ENCODE measurements around the gene VANGL2.

VANGL2 gene

GRCh38 chr1:160406131-160406968 lies 6.0 kb downstream of the VANGL2 start:
- DNase-seq = no peak

DNA sequence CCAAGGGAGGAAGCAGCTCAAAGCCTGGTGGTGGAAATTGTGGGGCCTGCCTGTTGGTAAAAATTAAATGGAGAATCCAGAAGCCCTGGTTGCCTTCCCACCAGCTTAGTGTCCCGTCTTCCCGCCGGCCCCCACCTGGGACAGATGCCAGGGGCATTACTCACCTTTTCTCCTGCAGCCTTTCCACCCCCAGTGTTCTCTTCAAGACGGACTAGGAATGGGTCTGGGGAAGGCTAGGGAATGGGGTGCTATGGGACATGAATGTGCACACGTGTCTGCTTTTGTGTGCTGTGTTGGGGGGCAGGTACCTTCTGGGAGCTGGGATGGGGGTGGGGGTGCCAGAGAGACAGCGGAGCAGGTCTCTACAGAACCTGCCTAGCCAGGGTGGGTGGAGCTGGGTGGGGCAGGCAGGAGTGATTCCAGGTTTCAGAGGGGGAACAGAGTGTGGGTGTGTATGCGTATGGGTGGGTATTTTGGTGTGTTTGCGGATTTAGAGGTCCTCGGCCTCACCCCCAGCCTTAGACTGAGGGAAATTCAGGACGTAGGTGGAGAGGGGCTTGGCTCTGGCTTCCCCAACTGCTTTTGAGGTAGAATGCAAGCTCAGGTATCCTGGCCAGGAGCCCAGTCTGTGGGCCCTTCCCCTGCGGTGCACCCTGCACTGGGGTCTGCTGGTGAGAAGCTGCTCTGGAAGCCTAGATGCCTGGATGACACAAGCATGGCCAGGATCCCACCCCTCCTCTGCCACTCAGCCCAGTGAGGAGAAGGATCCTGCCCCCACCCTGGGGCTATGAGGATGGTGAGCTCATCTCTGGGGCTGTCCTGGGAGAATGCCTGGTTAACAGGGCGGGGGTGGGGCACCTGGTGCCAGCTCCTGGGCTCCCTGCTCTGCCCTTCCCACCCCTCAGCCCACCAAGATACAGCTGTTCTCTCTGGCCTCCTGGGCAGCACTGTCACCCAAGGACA lies 7.8 kb downstream of the VANGL2 start:
- peak; percentile 52 for DNase-seq

GRCh38 chr1:160408864-160409263 lies 8.5 kb downstream of the VANGL2 start:
- DNase-seq = no peak

GRCh38 chr1:160409486-160409885 lies 9.1 kb downstream of the VANGL2 start:
- no peak for DNase-seq

GRCh38 chr1:160410406-160411005 lies 10.1 kb downstream of the VANGL2 start:
- peak; percentile 43 for DNase-seq

- DNase-seq = no peak
Observed at GRCh38 chr1:160411271-160412027, 11.1 kb downstream of the VANGL2 start.

DNA sequence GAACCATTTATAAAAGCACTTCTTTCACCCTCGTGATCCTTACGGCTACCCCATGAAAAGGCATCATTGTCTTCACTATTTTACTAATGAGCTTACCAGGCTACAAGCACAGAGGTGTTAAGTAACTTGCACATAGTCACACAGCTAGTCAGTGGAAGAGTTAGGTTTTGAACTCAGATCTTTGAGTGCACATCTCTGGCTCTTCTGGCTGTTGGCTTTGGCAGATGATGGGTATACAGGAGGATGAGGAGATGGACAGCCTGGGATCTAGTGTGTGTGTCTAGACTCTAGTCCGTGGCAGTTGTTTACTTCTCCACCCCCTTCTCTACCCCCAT lies 11.6 kb downstream of the VANGL2 start:
- no peak for DNase-seq

DNA sequence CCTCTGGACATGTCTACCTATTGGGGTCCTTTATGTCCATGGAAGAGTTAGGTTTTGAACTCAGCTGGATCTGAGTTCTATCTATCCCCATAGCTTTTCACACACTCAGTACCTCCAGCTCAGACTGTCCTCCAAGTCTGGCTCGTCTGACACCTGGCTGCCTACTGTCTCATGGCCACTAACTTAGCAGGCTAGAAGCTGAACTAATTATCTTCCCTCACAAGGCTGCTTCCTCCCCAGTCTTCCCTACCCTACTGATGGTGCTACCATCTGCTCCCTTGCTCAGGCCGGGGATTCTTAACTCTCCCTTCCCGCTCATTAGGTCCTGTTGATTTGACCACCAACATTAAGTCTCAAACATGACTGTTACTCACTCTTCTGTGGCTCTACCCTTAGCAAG lies 13.4 kb downstream of the VANGL2 start:
- DNase-seq = no peak

- no peak for DNase-seq
Observed at GRCh38 chr1:160414881-160415280, 14.5 kb downstream of the VANGL2 start.

DNA sequence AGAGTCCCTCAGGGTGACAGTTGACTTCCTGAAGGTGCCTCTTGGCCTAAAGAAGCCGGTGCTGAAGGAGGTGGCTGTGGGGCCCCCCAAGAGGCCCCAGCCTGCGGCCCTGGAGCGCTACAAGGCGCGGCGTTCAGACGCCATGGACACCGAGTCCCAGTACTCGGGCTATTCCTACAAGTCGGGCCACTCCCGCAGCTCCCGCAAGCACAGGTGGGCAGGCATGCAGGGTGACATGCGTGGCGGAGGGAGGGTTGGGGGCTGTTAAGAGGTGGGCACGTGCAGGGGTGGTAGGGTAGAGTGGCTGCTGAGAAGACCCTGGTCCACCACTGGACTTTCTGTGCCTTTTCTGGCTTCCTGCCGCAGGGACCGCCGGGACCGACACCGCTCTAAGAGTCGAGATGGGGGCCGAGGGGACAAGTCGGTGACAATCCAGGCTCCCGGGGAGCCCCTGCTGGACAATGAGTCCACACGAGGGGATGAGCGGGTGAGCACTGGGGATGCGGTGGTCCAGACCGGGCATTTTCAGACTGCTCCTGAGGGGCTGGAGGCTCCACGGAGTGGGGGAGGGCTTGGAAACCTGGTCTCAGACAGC lies 15.4 kb downstream of the VANGL2 start:
- no peak for DNase-seq

GRCh38 chr1:160416369-160416768 lies 16.0 kb downstream of the VANGL2 start:
- DNase-seq = peak; percentile 46

- DNase-seq = no peak
Observed at GRCh38 chr1:160418483-160418882, 18.1 kb downstream of the VANGL2 start.

- no peak for DNase-seq
Observed at GRCh38 chr1:160419150-160419837, 18.9 kb downstream of the VANGL2 start.

DNA sequence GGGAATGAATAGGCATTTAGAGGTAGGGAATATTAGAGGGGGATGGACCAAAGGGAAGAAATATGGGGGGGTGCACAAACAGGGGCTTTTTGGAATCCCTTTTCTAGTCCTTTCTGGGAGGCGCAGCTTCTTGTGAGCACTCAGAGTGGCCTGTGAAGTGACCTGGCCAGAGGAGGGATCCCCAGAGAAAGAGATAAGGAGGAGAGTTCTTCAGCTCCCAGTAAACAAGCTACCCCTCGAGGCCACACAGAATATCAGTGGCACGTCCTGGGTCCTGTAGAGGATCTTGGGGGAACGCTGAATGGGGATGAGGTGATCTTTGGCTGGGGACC lies 19.4 kb downstream of the VANGL2 start:
- DNase-seq = no peak

DNA sequence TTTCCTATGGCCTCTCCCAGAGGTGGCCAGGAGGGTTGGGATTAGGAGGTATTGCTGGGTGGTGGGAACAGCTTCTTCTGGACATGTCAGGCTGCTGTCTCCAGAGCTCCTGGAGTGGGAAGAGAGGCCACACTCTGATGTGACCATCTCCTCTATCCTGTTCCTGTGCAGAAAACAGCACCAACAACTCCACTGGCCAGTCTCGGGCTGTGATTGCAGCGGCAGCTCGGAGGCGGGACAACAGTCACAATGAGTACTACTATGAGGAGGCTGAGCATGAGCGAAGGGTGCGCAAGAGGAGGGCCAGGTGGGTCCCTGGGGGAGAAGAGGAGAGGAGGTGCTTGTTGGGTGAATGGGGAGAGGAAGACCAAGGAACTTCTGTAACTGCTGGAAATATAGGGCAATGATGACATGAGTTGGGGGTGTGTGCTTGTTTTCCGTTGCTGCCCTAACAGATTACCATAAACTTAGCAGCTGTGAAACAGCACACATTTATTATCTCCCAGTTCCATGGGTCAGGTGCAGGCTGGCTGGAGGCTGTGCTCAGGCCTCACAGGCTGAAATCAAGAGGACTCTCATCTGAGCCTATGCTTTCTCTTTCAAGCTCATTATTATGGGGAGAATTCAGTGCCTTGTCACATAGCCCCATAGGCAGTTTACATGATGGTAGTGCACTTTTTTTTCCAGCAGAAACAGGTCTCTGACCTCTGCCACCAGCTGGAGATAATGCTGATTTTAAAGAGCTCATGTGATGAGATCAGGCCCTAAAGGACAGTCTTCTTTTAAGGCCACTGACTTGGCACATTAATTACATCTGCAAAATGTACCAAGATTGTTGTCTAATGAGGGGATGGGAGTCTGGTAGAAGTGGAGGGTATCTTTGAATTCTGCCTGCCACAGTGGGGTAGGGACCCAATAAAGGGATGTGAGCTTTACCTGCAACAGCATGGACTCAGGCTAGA lies 20.8 kb downstream of the VANGL2 start:
- DNase-seq = no peak

DNA sequence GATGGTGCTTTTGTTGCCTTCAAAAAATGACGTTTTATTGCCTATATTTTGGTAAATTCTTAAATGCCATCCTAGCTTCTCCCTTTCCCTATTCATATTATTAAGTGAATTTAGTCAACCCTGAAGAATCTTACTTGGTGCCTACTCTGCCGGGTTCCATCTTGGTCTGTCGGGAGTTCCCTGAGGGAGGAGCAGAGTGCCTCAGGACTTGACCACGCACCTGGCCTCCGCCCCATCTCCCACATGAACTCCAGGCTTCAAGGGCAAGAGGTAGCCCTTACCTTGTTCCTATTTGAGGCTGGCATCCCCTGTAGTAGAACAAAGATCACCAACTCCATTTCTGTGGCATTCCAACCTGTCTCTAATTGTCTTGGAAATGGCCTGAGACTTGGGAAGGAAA lies 21.5 kb downstream of the VANGL2 start:
- no peak for DNase-seq

DNA sequence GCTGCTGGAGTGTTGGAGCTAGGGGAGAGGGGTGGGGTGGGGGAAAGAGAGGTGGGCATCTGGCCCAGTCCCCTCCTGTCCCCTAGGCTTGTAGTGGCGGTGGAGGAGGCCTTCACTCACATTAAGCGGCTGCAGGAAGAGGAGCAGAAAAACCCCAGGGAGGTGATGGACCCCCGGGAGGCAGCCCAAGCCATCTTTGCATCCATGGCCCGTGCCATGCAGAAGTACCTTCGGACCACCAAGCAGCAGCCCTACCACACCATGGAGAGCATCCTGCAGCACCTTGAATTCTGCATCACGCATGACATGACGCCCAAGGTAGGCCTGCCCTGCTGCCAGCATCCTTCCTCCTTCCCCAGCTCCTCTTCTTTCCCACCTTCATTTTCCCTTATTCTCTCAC lies 23.6 kb downstream of the VANGL2 start:
- no peak for DNase-seq

DNA sequence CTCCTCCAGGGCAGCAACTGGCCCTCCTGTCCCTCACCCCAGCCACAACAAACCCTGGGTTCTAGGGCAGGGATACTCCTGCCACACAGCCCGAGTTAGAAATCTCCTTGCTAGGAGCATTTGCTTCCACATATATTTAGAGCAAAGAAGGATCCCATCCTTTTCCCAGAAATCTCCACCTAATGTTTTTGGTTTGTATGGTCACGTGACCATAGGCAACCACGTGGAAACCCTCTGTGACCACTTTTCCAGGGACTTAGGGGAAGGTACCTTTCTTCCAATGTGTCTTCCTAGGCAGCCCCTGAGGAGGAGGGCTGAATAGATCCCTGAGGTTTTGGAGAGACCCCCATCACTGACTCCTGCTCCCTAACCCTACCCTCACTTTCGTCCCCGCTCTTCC lies 25.5 kb downstream of the VANGL2 start:
- DNase-seq = no peak

- no peak for DNase-seq
Observed at GRCh38 chr1:160427625-160428024, 27.3 kb downstream of the VANGL2 start.

DNA sequence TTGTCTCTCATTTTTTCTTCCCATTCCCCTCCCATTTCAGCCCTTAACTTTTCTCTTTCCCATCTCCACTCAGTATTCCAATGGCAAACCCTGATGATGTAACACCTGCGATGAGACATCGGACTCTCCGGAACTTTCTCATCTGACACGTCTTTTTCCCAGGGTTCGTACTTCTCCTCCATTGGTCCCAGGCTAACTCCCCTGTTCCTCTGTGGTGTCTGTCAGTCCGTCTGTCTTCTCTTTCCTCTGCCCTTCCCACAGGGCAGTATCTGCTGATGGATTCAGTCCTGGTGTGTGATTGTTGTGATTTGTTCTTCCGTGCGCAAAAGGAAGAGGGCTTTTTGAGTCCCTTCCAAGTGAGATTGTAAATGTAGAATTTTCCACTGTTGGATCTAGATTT lies 27.7 kb downstream of the VANGL2 start:
- no peak for DNase-seq

DNA sequence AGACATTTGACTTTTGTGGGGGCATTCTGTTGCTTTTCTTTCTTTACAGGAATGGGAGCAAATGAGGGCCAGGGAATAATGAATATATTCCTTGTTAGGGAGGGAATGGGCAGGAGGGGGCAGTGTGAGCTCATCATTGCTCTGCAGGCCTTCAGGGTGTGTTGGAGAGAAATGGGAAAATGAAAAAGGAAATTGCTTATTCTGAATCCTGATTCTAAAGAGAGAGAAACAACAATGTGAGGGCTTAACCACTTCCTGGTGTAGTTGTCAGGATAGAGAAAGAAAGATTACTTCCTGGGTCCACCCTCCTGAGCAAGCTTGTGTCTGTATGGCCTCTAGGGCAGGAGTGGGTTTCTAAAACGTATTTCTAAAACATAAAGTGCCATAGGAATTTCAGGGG lies 28.3 kb downstream of the VANGL2 start:
- DNase-seq = peak; percentile 57

Measured in fibroblast of skin of right biceps (primary cell).